ENCODE measurements around the gene ITGB6. TPM values are rescaled to one million over a fixed set of nuclear protein-coding genes. Genes with fewer than 3 reads are reported as not detected.

Gene ITGB6
- polyA plus RNA-seq, 1 donor, result 11.5 TPM

DNA sequence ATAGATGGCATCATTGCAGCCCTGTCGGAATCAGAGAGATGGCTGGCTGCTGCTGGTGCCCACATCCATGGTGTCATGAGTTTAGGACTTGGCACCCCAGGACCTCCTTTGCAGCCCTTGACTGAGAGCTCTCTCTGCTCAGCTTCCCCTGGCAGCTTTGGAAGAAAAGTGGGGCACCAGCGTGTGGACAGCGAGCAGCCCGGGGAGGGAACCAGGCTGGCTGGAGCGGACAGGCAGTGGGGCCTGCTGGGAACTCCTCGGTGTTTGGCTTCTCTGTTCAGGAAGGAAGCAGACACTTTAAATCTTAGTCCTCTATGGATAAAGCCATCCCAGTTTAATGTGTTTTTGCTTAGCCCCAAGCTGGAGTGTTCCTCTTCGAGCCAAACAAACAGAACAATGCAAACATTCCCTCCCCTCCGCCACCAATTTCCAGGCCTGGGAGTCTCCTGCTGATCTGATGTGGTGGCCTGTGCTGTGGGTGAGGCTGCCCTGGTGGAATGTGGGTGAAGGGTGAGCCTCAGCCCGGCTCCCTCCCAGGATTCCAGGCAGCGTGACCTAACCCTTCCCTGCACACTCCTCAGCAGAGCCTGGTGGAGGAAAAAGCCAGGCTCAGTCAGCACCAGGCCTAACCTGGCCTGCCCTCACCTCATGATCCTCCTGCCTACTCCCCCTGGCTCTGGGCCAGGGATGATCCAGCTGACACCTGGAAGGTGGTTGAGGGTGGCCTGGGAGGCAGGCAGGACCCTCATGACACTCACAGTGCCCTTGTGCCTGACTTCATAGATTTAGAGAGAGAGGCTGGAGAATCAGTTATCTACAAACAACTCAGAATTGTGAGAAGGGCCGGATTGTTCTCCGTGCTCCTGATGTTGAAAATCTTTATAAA, 21.6 kb upstream of the ITGB6 start:
- H3K4me3 ChIP-seq (ENCODE audit: low read length), result no peak overlapping the region
- H3K27ac ChIP-seq (ENCODE audit: low read length), result peak overlapping the region; percentile 48
- peaks cover 32% of the 10 kb centered on the region for H3K4me1 ChIP-seq (ENCODE audit: control insufficient read depth, insufficient read depth, low read length)
- no peaks in the 10 kb centered on the region for H3K9me3 ChIP-seq (ENCODE audit: control insufficient read depth, low read depth, low read length)
- peak; percentile 88 to 93 for DNase-seq
- H3K36me3 ChIP-seq (ENCODE audit: control insufficient read depth, insufficient read depth, low read length), result no peaks in the 10 kb centered on the region
- no CpG with 5 or more reads among the region's 12 CpGs for WGBS (ENCODE audit: insufficient coverage, low lambda C conversion rate)
- H3K27me3 ChIP-seq (ENCODE audit: control insufficient read depth, insufficient read depth, low read length), result no peaks in the 10 kb centered on the region

DNA sequence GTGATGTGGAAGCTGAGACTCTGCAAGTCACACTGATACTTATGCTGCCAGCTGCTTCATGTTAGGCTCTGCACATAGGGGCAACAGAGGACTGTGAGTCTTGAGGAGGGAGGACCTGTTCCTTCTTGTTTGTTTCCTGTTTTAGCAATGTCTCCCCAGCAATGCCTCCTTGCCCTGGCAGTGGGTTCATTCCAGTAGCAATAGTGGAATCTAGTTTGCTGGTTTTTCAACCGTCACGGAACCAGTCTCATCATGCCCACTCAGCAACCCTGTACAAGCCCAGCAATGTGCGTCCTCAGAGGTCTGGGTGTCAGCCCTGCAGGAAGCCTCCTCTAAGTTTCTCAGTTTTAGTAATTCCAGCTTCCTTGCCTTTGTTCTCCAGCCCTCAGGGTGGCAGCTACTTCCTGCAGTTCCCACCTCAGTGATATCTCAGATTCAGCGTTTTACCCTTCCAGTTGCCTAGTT, 20.5 kb upstream of the ITGB6 start:
- H3K4me3 ChIP-seq (ENCODE audit: low read length), result no peak overlapping the region
- H3K27ac ChIP-seq (ENCODE audit: low read length), result no peak overlapping the region
- H3K9me3 ChIP-seq (ENCODE audit: control insufficient read depth, low read depth, low read length), result no peaks in the 10 kb centered on the region
- H3K4me1 ChIP-seq (ENCODE audit: control insufficient read depth, insufficient read depth, low read length), result peaks cover 32% of the 10 kb centered on the region
- WGBS (ENCODE audit: insufficient coverage, low lambda C conversion rate), result no CpG with 5 or more reads among the region's 4 CpGs
- no peaks in the 10 kb centered on the region for H3K27me3 ChIP-seq (ENCODE audit: control insufficient read depth, insufficient read depth, low read length)
- DNase-seq, result no peak
- H3K36me3 ChIP-seq (ENCODE audit: control insufficient read depth, insufficient read depth, low read length), result no peaks in the 10 kb centered on the region

DNA sequence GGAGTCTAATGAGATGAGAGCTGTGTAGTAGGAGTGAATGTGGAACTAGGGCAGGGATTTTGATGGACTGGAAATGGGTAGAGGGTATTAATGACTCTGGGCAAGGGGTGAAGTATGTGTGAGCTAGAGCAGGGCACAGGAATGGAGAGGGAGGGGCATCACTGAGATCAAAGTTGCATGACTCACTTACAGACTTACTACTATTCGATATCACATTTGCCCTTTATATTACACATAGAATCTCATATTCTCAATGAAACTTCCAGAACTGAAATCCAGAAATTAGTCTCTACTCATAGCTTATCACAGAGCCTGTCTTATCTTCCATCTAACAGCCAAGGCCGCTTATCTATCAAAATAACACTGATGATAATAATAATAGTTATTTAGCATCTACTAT, 20.0 kb upstream of the ITGB6 start:
- no peak overlapping the region for H3K4me3 ChIP-seq (ENCODE audit: low read length)
- no peak overlapping the region for H3K27ac ChIP-seq (ENCODE audit: low read length)
- H3K9me3 ChIP-seq (ENCODE audit: control insufficient read depth, low read depth, low read length), result no peaks in the 10 kb centered on the region
- peaks cover 32% of the 10 kb centered on the region for H3K4me1 ChIP-seq (ENCODE audit: control insufficient read depth, insufficient read depth, low read length)
- no peaks in the 10 kb centered on the region for H3K27me3 ChIP-seq (ENCODE audit: control insufficient read depth, insufficient read depth, low read length)
- no peaks in the 10 kb centered on the region for H3K36me3 ChIP-seq (ENCODE audit: control insufficient read depth, insufficient read depth, low read length)
- DNase-seq, result no peak
- WGBS (ENCODE audit: insufficient coverage, low lambda C conversion rate), result 100% methylated on average over 1 of the region's 2 CpGs

DNA sequence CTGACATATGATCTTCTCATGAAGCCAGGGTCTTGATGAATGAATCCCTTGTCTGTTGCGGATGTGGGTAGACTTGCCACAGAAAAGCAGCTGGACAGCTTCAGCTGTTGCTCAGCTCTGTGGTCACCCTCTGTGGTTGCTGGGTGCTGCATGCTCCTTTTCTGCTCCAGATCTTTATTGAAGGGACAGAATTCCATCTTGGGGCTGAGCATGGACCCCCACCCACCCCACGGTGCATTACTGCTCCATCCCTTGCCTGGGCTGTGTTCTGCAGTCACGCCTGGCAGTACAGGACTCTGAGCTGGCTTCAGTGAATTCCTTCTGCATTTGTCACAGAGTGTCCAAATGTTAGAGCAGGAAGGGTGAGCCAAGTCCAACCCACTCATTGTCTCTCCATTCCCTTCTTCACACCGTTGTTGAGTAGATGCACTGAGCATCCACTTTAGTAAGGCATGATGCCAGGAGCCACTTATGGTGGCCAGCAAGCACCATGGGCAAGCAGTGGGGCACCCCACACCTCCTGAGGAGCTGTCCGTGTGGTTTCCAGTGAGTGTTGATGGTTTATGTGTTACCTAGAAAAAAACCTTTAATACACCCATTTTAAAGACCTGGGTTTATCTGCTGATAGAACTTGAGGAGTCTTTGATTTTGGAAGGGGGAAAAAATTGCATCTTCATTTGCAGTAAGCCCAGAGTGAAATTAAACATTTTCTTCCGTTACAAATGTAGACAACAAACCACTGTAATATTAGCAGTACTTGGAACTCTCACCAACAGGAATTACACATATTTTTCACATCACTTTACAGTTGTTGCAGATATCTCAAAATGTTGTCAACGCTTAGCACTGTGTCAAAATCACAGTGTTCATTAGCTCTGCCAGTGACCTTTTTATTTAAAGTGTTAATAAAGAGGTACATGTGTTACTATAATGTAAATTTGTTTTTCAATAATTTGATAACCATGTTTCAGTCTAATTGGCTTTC, 14.7 kb upstream of the ITGB6 start:
- Histone ChIP-seq H3K9me3 (ENCODE audit: control insufficient read depth, low read depth, low read length) (no peaks in the 10 kb centered on the region), H3K36me3 (ENCODE audit: control insufficient read depth, insufficient read depth, low read length) (no peaks in the 10 kb centered on the region)

DNA sequence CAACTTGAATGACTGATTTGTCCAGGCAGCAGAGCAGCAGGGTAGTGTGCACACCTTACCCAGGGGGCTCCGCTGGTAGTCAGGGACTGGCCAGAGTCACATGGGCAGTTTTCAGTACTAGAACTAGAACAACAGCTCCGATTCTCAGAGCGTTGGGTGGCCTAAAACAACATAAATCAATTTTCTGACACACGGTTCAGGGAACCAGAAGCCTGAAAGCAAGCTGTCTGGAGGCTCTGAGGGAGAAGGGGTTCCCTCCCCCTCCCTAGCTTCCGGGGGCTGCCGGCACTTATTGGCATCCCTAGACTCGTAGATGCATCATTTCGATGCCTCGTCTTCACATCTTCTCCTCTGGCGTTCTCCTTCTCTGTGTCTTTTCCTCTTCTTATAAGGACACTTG, 13.4 kb upstream of the ITGB6 start:
- no peak overlapping the region for H3K27ac ChIP-seq (ENCODE audit: low read length)
- no peaks in the 10 kb centered on the region for H3K27me3 ChIP-seq (ENCODE audit: control insufficient read depth, insufficient read depth, low read length)
- no peak overlapping the region for H3K4me3 ChIP-seq (ENCODE audit: low read length)
- no peak for DNase-seq
- WGBS (ENCODE audit: insufficient coverage, low lambda C conversion rate), result 87% methylated on average over 5 of the region's 10 CpGs
- H3K4me1 ChIP-seq (ENCODE audit: control insufficient read depth, insufficient read depth, low read length), result peaks cover 11% of the 10 kb centered on the region
- no peaks in the 10 kb centered on the region for H3K9me3 ChIP-seq (ENCODE audit: control insufficient read depth, low read depth, low read length)
- H3K36me3 ChIP-seq (ENCODE audit: control insufficient read depth, insufficient read depth, low read length), result no peaks in the 10 kb centered on the region

More for the DNA sequence above, 14.7 kb upstream of the ITGB6 start:
- no peak overlapping the region for H3K27ac ChIP-seq (ENCODE audit: low read length)
- WGBS (ENCODE audit: insufficient coverage, low lambda C conversion rate), result 83% methylated on average over 1 of the region's 7 CpGs
- H3K4me1 ChIP-seq (ENCODE audit: control insufficient read depth, insufficient read depth, low read length), result no peaks in the 10 kb centered on the region
- DNase-seq, result no peak
- no peak overlapping the region for H3K4me3 ChIP-seq (ENCODE audit: low read length)
- no peaks in the 10 kb centered on the region for H3K27me3 ChIP-seq (ENCODE audit: control insufficient read depth, insufficient read depth, low read length)

DNA sequence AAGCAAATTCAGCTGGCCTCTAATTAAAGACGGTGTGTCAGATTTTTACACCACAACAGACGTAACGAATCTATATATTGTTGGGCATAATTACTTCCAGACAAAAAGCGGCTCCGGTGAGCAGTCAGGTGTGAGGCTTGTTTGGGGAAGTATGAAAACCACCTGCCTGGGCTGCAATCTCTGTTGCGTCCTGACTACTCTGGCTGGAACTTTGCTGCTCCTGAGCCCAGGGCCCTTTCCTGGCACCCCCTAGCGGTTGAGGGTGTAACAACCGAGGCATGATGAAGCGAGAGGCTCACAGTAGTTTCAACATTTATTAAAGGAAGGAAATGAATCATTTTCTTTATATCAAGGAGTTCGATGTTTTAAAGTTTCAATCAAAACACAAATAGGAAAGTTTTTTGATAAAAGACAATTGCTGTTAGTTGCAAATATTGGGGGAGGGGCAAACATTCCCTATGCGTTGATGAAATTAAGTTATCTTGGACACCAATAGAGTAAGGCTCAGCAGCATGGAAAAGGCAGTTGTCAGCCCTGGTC, 10.6 kb upstream of the ITGB6 start:
- Histone ChIP-seq H3K4me3 (ENCODE audit: low read length) (no peak overlapping the region), H3K27me3 (ENCODE audit: control insufficient read depth, insufficient read depth, low read length) (no peaks in the 10 kb centered on the region), H3K4me1 (ENCODE audit: control insufficient read depth, insufficient read depth, low read length) (peaks cover 21% of the 10 kb centered on the region), H3K36me3 (ENCODE audit: control insufficient read depth, insufficient read depth, low read length) (no peaks in the 10 kb centered on the region), H3K27ac (ENCODE audit: low read length) (no peak overlapping the region), H3K9me3 (ENCODE audit: control insufficient read depth, low read depth, low read length) (no peaks in the 10 kb centered on the region)
- peak; percentile 61 to 69 for DNase-seq
- 0% methylated on average over 1 of the region's 11 CpGs for WGBS (ENCODE audit: insufficient coverage, low lambda C conversion rate)

DNA sequence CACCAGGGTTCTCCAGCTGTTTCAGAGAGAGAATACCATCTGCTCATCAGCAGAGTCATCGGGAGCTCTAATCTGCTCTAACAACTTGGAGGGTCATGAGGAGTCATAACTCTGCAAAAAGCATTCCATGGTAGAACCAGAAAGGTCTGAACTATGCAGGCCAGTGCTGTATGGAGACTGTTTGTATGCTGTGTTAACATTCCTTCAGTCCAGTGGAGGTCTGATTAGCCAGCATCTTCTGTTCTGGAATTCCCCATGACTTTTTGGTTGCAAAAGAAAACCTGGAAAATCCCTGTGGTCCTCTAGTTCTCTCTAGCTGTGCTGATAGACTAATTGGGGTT, 9.4 kb upstream of the ITGB6 start:
- Histone ChIP-seq H3K36me3 (ENCODE audit: control insufficient read depth, insufficient read depth, low read length) (no peaks in the 10 kb centered on the region), H3K27me3 (ENCODE audit: control insufficient read depth, insufficient read depth, low read length) (no peaks in the 10 kb centered on the region), H3K4me1 (ENCODE audit: control insufficient read depth, insufficient read depth, low read length) (peaks cover 21% of the 10 kb centered on the region), H3K9me3 (ENCODE audit: control insufficient read depth, low read depth, low read length) (no peaks in the 10 kb centered on the region), H3K27ac (ENCODE audit: low read length) (peak overlapping the region; percentile 74), H3K4me3 (ENCODE audit: low read length) (no peak overlapping the region)
- no peak for DNase-seq
- WGBS (ENCODE audit: insufficient coverage, low lambda C conversion rate), result no CpG with 5 or more reads among the region's 1 CpG

DNA sequence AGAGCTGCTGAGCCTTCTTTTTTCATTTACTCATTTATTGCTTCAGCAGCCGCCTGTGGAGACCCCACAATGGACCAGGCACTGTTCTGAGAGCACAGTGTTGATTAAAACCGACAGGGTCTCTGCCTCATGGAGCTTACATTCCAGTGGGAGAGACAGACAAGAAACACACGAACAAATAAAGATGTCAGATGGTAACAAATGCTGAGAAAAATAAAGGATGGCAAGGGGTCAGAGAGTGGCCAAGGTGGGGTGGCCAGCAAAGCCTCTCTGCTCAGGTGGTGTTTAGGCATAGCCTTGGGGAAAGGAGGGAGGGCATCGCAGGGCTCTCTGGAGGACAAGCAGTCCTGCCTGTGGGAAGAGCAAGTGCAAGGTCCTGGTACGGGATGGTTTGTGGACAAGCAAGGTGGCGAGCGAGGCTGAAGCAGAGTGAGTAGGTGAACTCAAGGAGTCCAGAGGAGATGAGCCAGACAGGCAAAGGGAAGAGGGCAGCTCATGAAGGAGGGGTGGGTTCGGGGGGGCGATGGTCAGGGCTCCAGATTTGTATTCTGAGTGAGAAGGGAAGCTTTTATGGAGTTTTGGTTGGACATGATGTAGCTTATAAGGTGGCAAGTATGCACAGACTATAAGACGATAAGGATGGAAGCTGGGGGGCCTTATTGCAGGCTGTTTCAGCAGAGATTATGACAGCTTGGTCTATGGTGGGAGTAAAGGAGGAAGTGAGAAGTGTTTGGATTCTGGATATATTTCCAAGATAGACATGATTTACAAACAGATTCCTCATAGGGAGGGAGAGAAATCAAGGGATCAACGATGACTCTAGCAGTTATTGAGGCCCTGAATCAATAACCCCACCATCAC, 8.8 kb upstream of the ITGB6 start:
- Histone ChIP-seq H3K36me3 (ENCODE audit: control insufficient read depth, insufficient read depth, low read length) (no peaks in the 10 kb centered on the region), H3K27ac (ENCODE audit: low read length) (peak overlapping the region; percentile 74), H3K4me1 (ENCODE audit: control insufficient read depth, insufficient read depth, low read length) (peaks cover 21% of the 10 kb centered on the region), H3K9me3 (ENCODE audit: control insufficient read depth, low read depth, low read length) (no peaks in the 10 kb centered on the region), H3K27me3 (ENCODE audit: control insufficient read depth, insufficient read depth, low read length) (no peaks in the 10 kb centered on the region), H3K4me3 (ENCODE audit: low read length) (no peak overlapping the region)
- DNase-seq, result no peak
- WGBS (ENCODE audit: insufficient coverage, low lambda C conversion rate), result 95% methylated on average over 4 of the region's 11 CpGs

DNA sequence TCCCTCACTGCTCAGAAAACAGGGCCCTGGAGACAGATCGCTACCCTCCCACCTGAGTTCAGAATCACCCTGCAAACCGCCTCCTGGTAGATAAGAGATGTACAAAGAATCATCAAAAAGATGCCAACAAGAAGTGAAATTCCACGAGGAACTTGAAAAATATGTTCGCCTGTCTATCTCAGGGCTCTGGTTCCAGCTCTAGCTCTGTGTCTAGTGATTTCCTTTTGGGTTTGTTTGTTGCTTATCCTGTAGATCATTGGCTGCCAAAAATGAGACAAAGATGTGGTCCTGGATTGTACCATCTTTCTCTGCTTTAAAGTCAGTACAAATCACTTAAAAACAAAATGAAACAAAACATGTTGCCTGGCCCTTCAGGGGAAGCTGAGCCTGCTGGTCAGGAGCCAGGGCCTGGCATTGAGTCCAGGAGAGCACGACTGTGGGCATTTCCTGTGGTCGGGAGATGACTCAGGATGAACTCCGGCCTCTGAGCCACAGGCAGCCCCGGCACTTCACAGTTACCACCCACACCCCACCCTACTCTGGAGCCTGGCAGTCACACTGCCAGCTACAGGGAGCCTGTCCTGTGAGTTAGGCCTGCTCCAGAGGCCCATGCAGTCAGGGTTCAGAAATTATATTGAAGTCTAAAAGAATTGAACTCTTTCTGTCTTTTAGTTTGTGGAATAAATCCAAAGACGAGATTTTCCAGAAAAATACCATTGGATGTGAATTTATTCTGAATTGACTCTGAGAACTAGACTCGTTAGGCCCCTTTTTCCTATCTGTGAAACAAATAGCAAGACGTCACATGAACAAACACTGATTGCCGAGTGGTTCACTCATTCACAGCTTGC, 8.0 kb upstream of the ITGB6 start:
- Histone ChIP-seq H3K36me3 (ENCODE audit: control insufficient read depth, insufficient read depth, low read length) (no peaks in the 10 kb centered on the region), H3K4me1 (ENCODE audit: control insufficient read depth, insufficient read depth, low read length) (peaks cover 21% of the 10 kb centered on the region), H3K4me3 (ENCODE audit: low read length) (no peak overlapping the region), H3K27ac (ENCODE audit: low read length) (peak overlapping the region; percentile 74), H3K9me3 (ENCODE audit: control insufficient read depth, low read depth, low read length) (no peaks in the 10 kb centered on the region), H3K27me3 (ENCODE audit: control insufficient read depth, insufficient read depth, low read length) (no peaks in the 10 kb centered on the region)
- peak; percentile 89 to 93 for DNase-seq
- WGBS (ENCODE audit: insufficient coverage, low lambda C conversion rate), result 28% methylated on average over 3 of the region's 12 CpGs

Data from large intestine (tissue), 3 donors.